VCaP (cell line): ENCODE results near the gene ZPR1.
"Not testable (repeated sequence)": the region's sequence is repeated elsewhere in the genome, so short reads cannot be mapped to it uniquely, and the experiment has no call there.

Experiments
- H3K27ac ChIP-seq: fragments of 450-650 bp; 2 replicates; pipeline ENCODE4 v1.5.1; 2017
- CTCF ChIP-seq: fragments of 450-650 bp; conservative IDR thresholded peaks from 2 replicates; pipeline ENCODE4 v1.5.1; 2017; ENCODE audit warnings: mild to moderate bottlenecking, moderate library complexity

ZPR1 gene

GRCh38 chr11:116776522-116776984 lies 11.3 kb downstream of the ZPR1 start:
- TF ChIP-seq CTCF = no peak
- no peak overlapping the region for H3K27ac ChIP-seq

- H3K27ac ChIP-seq = no peak overlapping the region
- TF ChIP-seq CTCF = no peak
Measured at GRCh38 chr11:116775975-116776374, 11.8 kb downstream of the ZPR1 start.

DNA sequence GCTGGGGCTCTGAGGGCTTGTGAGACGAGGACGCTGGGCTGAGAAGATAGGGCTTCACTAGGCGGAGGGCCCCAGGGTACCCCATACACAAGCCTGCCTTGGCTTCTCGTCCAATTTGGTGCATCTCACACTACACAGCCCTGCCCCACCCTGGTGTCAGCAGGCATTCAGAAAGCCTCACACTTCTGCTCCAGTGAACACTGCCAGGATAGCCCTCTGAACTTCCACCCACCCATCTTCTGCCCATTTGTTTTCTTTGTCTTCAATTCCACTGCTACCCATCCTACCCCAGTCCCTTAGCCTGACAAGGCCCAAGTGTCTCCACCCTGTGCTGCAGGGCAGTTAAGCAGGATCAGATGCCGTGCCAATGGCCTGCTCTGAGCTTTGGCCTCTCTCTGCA lies 13.2 kb downstream of the ZPR1 start:
- no peak for TF ChIP-seq CTCF
- no peak overlapping the region for H3K27ac ChIP-seq

DNA sequence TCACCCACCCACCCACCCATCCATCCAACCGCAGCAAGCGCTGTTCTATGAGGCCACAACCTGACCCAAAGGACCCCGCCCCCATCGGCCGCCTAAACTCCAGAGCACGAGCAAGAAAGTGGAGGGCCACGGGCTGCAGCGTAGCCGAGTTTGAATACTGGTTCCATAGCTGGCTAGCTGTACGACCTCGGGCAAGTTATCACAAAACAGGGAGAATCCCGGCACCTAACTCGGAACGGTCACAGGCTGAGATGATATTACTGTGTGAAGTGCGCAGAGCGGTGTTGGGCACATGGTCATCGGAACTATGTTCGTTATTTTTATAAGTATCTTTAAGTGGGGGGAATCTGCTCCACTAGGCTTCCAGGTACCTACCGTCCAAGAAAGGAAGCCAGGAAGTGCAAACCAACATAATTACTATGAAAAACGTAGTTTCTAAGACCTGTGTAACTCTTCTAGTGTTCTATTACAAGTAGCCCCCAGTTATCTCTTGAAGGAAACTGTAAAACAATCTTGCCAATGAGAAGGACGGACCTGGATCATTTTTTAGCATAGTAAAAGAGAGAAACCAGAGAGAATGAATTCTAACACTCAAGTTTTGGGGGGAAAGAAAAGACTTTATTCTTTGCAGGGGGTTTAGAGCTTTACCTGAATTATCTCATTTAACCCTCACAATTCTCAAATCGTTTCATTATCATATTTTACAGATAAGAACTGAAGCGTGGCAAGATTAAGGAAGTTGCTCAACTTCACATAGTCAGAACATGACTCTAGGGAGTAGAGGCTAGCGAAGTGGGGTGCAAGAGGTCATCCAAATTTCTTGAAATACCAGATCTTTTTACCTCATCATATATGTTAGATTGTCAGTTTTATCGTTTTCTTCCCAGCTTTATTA lies 14.4 kb downstream of the ZPR1 start:
- TF ChIP-seq CTCF = no peak
- peak overlapping the region; percentile 92 for H3K27ac ChIP-seq

DNA sequence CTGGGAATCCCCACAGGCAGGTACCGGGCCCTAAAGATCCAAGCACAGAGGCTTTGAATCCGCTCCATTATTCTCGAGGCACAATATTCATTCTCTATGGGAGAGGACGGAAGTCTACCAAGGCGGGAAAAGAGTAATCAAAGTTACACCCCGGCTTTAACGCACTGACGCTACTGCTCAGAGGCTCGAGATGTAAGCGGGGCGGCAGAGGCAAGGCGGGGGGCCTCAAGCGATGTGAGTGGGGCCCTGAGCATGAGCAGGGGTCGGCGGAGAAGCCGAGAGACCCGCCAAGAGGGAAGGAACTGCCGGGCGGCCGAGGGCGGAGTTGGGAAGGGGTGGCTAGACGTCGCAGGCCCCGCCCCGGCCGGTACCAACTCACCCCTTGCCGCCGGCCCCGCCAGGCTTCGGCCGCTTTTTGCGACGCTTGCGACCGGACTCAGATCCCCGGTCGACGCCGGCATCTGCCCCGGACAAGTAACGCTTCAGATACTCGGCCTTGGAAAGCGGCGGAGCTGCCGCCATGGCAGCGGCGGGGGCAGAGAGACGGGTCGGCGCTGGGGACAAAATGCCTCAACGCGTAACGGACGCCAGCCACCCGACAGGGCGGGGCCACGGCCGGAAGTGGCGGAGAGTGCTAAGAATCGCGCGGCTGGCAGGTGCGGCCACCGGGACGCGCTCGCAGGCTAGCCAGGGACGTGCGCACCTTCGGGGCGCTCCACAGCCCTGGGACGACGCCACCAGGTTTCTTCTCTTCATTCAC lies 15.2 kb downstream of the ZPR1 start, which contains the start of gene BUD13:
Gene BUD13 (minus strand): TSS at position 545 of the 760 bp plus-strand sequence. CDS start 23 bp downstream, at position 522.
- peak within 1 kb of the TSS; percentile 92 for H3K27ac ChIP-seq
- TF ChIP-seq CTCF = no peak; the same call in 1 of the 2 replicates

GRCh38 chr11:116771935-116772334 lies 15.9 kb downstream of the ZPR1 start:
- TF ChIP-seq CTCF = no peak
- H3K27ac ChIP-seq = peak overlapping the region; percentile 92

- no peak for TF ChIP-seq CTCF
- H3K27ac ChIP-seq = no peak overlapping the region
Measured at GRCh38 chr11:116762132-116762531, 25.7 kb downstream of the ZPR1 start.

DNA sequence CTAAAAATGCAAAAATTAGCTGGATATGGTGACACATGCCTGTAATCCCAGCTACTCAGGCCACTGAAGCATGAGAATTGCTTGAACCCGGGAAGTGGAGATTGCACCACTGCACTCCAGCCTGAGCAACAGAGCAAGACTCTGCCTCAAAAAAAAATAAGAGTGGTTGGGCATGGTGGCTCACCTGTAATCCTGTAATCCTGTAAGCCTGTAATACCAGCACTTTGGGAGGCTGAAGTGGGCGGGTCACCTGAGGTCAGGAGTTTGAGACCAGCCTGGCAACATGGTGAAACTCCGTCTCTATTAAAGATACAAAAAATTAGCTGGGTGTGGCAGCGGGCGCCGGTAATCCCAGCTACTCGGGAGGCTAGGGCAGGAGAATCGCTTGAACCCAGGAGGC lies 31.8 kb downstream of the ZPR1 start:
- not testable (repeated sequence) for H3K27ac ChIP-seq
